SIG-M5 (cell line): ENCODE data around the gene ZNF462.
"Not testable (repeated sequence)": the region's sequence is repeated elsewhere in the genome, so short reads cannot be mapped to it uniquely, and the experiment has no call there.

ENCODE experiments used
- DNase-seq: peaks from one replicate; lab custom pipeline; 2025; lab: John Stamatoyannopoulos, UW

Gene ZNF462

GRCh38 chr9:106886111-106887046 is 23.4 kb downstream of the ZNF462 start:
- no peak for DNase-seq

DNA sequence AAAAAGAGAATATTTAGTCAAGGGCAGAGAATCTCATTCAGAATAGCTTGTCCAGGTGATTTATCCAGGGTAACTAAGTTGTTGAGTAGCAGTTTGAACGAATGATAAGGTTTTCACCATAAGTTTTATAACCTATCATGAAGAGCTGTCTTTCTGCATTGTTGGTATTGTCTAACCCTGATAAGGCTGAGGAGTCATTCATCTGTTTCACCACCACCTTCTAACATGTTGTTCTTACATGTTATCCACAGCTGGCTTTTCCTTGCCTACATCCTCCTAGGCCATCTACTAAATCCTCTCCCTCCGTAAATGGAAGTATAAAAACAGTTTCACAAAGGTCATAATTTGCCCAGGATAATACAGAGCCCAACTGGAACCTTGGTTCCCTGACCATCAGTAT is 24.1 kb downstream of the ZNF462 start:
- DNase-seq, result no peak

GRCh38 chr9:106889061-106889590 is 26.2 kb downstream of the ZNF462 start:
- no peak for DNase-seq

- no peak for DNase-seq
Measured at GRCh38 chr9:106890608-106891007, 27.6 kb downstream of the ZNF462 start.

GRCh38 chr9:106891286-106891685 is 28.3 kb downstream of the ZNF462 start:
- DNase-seq, result no peak

DNA sequence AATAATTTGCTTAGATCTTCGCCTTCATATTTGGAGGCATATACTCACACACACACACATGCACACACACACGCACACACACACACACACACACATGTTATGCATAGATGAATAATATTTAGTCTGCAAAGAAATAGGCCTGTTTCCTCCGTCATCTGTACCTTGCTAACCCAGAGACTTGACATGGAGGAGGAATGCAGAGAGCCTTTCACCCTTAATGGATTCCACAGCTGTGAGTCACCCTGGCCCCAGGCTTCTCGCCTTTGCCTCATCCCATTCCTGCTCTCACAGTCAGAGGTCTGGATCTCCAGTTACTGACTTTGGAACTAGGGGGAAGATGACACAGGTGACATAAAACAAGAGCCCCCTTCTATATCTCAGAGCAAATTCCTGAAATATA is 29.7 kb downstream of the ZNF462 start:
- no peak for DNase-seq

DNA sequence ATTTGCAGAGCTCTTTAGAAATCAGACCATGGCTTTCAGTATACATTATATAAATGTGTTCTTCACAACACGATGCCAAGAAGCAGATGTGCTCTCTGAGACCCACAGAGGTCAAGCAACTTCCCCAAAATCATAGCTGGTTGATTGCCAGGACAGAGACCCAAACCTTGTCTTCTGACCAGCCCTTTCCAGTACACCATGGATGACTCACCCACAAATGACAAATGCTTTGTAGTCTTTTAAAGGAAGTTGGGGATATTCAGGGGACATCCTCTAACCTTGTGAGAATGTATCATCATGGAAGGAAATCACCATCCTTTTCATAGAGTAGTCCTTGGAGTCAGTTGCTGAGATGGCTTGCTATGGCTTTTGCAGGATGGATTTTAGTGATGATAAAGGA is 30.1 kb downstream of the ZNF462 start:
- no peak for DNase-seq

- no peak for DNase-seq
Measured at GRCh38 chr9:106896695-106897094, 33.7 kb downstream of the ZNF462 start.

GRCh38 chr9:106897236-106897635 is 34.3 kb downstream of the ZNF462 start:
- DNase-seq, result no peak

- DNase-seq, result no peak
Measured at GRCh38 chr9:106897751-106898150, 34.8 kb downstream of the ZNF462 start.

GRCh38 chr9:106900523-106900922 is 37.6 kb downstream of the ZNF462 start:
- DNase-seq, result not testable (repeated sequence)

GRCh38 chr9:106906129-106906528 is 43.2 kb downstream of the ZNF462 start:
- DNase-seq, result no peak

DNA sequence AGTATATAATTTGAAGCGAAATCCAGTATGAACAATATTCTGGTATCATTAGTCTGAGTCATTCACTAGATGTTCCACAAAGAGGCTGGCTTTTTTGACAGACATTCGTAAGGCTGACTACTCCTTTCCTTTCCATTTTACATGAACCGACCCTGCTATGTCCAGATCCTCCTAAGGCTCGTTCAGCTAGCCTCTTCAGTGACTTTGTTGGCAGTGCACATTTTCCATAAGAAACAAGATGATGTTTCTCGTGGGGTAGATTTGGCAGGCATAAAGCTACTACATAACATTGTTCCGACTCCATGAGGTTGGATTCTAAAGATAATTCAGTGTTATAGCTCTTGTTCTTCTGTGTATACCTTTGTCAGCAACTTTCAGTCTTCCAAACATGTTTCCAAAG is 49.0 kb downstream of the ZNF462 start:
- no peak for DNase-seq

DNA sequence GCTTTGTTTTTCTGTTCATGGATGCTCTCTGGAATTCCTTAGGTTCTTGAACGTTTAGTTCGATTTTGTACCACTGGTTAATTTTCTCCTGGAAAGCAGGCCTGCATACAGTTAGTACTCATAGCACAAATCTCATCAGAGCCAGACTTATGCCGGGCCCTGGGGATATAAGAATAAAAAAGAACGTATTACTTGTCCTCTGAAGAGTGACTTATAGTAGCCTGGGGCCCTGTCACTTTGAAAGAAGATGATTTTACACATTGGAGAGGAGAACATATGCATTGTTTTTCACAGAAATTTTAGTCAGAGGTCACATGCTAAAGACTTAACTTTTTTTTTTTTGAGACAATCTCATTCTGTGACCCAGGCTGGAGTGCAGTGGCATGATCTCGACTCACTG is 50.3 kb downstream of the ZNF462 start:
- no peak for DNase-seq

- no peak for DNase-seq
Measured at GRCh38 chr9:106915851-106916250, 52.9 kb downstream of the ZNF462 start.

- DNase-seq, result no peak
Measured at GRCh38 chr9:106916466-106917235, 53.7 kb downstream of the ZNF462 start.

DNA sequence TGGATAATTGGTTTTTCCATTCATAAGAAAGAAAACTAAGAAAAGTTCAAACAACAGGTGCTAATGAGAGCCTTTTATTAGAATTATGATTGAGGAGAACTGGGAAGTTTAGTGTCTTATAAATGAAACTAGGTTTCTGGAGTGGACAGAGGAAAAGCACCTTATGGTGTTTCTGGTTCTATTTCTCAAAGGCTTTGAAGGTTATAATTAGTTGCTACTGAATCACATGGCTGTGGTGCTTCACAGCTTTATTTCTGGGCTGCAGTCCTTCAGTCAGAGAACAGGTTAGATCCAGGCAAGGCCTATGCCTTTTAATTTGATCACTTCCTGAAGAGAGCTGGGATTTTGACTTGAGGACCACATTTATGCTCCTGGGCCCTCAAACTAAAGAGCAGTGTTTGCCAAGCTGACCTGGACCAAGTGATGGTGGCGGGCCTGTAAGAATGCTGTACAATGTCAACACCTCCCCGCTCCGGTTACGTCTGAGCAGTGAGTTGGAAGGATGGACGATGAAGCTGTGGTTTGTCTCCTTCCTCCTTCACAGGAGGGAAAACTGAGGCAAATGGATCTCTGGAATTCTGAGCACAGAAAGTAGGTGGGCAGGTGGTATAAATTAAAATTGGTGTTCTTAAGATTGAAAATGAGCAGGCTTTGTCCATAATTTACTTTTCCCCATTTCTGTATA is 56.0 kb downstream of the ZNF462 start:
- DNase-seq, result no peak

DNA sequence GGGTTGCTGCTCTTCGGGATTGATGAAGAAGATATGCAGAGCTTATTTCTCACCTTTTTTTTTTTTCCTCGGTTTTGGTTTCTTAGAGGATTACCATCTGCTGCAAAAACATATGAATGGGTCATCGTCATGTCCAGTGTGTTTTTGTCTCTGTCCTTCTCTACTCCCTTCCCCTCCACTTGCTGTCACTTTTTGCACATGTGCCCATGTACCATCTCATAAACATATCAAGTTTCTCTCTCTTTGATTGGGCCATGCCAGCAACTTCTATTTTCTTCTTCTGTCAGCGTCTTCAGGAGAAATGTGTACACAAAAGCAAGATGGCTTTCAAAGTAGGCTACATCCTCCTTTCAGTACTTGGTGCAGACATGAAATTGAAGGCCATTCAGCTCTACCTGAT is 57.1 kb downstream of the ZNF462 start:
- DNase-seq, result no peak

- no peak for DNase-seq
Measured at GRCh38 chr9:106920701-106921283, 57.8 kb downstream of the ZNF462 start.

- no peak for DNase-seq
Measured at GRCh38 chr9:106921341-106921899, 58.5 kb downstream of the ZNF462 start.

GRCh38 chr9:106922026-106922425 is 59.1 kb downstream of the ZNF462 start:
- no peak for DNase-seq

GRCh38 chr9:106925392-106925791 is 62.4 kb downstream of the ZNF462 start:
- no peak for DNase-seq
